HG03457 (cell line): ENCODE results near the gene GNG7.
"Not testable (repeated sequence)": the region's sequence is repeated elsewhere in the genome, so short reads cannot be mapped to it uniquely, and the experiment has no call there.

Experiments
- ATAC-seq: cut with Tn5 transposase; IDR thresholded peaks from one replicate; pipeline ENCODE4 v1.9.1; 2021; ENCODE audit warnings: moderate number of reproducible peaks; ENCODE audit not compliant: unreplicated experiment

The GNG7 gene

GRCh38 chr19:2714102-2714501 is 11.6 kb upstream of the GNG7 start:
- not testable (repeated sequence) for ATAC-seq

GRCh38 chr19:2713170-2713569 is 10.7 kb upstream of the GNG7 start:
- ATAC-seq = not testable (repeated sequence)

GRCh38 chr19:2711875-2712205 is 9.3 kb upstream of the GNG7 start:
- no peak for ATAC-seq

DNA sequence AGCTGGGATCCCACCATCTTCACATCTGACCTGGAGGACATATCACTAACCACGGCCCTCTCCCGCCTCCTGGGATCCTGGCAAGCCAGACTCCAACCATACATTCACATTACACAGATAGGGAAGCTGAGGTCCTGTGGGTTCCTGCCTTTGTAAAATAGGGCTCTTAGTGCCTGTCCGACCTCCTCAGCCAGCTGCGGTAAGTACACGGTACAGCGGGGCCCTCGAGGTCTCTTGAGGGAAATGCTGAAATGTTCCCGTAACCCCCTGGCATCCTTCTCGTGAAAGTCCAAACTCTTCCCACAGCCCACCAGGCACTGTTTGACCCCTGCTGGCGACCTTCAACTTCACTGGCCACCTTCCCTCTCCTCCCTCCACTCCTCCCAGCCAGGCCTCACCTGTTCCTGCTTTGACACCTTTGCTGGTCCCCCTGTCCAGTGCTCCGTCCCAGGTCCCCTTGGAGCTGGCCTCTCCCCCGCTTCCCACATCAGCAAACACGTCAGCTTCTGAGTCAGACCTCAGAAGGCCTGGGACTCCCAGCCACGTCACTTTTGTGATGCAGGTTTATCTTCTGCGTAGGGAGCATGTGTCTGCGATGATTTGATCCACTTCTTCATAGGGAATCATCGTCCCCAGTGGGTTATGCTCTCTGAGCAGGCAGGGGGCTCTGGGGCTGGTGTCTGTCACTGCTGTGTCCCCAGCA is 8.8 kb upstream of the GNG7 start:
- ATAC-seq = no peak

GRCh38 chr19:2706251-2706650 is 3.8 kb upstream of the GNG7 start:
- no peak for ATAC-seq

DNA sequence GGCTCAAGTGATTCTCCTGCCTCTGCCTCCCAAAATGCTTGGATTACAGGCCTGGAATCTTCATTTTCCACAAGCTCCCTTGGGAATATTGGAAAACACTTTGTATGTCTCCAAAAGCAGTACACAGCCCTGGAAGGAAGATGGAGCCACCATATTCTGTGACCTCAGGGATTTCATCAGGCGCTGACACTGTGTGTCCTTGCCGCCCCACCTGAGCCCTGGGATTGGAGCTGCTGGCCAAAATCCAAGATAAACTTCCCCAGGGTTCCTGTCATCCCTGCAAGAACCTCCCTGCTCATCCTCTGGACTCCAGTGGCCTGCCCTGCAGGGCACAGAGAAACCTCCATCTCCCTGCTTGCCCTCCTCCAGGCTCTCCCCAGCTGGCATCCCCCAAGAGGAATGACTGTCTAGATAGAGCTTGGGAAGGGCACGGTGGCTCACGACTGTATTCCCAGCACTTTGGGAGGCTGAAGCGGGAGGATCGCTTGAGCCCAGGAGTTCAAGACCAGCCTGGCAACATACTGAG is 1.3 kb upstream of the GNG7 start:
- no peak for ATAC-seq

- ATAC-seq = no peak
Observed at GRCh38 chr19:2703077-2703437, 563 bp upstream of the GNG7 start.

- ATAC-seq = no peak
Observed at GRCh38 chr19:2701361-2702169, 929 bp downstream of the GNG7 start.

DNA sequence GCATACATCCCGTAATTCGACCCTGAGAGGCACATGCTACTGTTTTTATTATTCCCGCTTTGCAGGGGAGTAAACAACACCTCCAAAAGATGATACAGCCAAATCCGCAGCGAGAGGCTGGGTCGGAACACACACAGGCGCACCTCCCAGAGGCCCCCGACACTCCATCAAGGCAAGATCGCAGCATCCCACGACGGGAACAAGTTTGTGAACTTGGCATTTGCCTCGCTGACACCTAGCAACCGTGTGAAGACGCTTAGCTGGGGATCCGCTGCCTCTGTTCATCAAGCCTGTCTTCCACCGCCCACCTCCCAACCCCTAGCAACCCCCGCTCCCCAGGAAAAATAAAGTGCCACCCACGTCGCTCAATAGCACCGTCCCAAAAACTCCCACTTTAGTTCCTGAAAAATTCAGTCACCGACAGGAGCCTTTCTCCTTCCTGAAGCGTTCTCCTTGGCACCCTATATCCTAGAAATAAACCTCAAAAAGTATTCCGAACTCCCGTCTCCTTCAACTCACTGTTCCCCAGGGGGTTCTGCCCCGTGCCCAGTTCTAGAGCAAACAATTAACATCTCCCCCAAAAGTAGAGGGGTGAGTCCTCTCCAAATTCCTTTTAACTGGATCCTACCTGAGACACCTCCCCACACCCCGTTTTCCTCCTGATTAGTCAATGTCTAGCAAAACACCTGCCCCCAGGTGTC is 1.7 kb downstream of the GNG7 start:
- no peak for ATAC-seq

DNA sequence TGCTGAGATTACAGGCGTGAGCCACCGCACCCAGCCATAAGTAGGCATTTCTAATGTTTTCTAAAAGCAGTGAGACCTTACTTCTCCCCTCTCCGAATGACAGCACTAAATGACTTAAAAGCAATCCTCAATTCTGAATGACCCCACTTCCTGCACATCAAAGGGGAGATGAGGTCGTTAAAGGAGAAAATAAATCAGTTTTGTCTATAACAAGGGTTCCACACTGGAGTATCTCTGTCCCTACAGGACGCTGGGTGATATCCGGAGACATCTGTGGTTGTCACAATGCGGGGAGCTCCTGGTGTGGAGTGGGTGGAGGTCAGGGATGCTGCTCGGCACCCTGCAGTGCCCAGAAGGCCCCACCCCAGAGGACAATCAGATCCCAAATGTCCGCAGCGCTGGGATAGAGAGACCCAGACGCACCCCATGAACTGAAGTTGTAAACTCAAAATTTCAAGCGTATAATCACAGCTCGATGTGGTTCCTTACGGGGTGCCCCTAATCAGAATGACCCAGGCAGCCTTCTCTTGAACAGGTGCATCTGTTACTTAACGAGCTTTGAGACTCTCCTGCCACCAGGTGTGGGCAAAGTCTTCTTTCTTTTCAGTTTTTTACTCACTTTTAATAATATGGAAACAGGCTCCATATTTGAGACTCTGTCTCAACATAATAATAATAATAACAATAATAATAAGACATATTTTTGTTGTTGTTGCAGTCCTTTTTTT is 2.9 kb downstream of the GNG7 start:
- ATAC-seq = no peak

GRCh38 chr19:2694196-2694595 is 8.3 kb downstream of the GNG7 start:
- no peak for ATAC-seq

DNA sequence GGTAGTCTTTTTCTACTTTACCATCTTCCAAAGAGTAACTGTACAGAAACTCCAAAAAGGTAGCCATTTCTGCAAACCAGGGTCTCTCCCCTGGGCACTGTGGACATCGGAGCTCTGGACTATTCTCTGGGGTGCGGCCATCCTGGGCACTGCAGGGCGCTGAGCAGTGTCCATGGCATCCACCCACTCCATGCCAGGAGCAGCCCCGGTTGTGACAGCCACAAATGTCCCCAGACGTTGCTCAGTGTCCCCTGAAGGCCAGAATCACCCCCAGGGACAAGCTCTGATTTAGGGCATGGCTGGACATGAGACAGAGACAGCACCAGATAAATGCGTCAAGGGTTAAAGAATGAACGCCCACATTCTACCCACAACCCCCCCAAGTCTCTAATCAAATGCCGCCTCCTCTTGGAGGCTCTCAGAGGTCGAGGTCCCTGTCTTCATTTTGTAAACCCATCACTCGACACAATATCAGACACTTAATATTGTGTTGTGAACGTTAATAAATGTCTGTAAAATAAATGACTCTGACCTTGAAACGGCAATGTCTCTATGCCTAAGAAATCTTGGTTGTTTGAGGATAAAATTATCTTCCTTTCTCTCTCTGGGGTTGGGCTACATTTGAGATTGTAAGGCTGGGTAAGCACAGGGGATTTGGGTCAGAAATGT is 8.9 kb downstream of the GNG7 start:
- ATAC-seq = no peak

DNA sequence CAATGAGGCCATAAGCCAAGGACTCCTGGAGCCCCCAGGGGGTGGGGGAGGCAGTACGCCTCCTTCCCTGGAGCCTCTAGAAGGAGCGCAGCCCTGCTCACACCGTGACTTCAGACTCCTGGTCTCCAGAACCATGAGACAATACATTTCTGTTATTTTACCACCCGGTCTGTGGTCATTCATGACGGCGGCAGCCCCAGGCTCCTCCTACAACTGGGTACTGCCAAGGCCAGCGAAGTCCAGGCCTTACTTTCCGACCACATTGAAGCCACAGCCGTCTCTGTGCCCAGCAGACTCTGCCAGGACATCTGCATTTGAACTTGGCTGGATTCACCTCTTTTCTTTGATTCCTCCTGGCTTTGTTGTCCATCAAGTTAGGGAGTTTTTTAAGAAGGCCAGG is 10.5 kb downstream of the GNG7 start:
- ATAC-seq = no peak

GRCh38 chr19:2690856-2691255 is 11.6 kb downstream of the GNG7 start:
- no peak for ATAC-seq

DNA sequence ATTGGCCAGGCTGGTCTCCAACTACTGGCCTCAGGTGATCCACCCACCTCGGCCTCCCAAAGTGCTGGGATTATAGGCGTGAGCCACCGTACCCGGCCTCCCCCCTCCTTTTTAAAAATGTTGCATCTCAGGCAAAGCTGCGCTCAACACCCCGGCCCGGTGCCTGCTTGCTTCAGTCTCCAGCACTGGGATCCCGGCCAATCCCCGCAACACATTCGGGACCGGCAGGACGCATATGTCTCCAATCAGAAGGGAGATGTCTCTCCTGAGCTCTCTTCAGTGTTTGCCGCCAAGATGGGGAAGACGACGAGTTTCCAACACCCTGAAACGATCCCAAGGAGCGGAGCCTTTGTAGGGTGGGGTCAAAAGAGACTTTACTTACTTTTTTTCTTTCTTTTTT is 16.1 kb downstream of the GNG7 start:
- no peak for ATAC-seq

DNA sequence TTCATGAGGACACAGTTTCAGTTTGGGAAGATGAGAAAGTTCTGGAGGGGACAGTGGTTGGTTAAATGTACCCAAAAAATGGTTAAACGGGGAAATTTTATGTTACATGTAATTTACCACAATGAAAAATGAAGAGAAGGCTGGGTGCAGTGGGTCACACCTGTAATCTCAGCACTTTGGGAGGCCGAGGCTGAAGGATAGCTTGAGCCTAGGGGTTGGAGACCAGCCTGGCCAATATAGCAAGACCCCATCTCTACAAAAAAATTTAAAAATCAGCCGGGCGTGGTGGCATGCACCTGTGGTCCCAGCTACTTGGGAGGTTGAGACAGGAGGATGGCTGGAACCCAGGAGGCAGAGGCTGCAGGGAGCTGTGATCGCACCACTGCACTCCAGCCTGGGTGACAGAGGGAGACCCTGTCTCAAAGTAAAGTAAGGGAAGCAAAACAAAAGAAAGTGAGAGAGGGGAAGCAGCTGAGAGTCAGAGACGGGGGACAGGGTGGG is 17.2 kb downstream of the GNG7 start:
- ATAC-seq = no peak

DNA sequence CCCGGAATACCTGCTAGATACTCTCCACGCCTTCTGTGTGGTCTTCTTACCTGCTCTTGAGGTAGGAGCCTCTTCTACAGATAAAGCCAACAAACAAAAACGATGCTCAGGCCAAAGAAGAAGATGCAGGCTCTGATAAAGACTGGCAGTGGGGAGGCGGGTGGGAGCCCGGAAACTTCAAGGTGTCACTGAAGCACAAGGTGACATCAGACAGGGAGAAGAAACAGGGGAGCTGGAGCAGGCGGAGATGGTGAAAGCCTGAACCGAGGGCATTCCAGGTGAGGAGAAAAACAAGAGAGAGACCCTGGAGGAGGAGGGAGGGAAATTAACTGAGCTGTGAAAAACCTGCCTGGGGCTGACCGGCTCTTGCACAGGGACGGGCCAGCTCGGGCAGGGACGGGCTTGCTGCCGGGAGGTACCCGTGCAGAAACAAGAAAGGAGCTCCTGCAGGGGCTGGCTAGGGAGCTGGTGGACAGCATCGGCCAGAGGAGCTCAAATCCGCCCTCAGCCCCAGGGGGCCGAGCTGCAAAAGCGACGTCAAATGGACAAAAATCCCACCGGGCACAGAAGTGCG is 19.0 kb downstream of the GNG7 start:
- ATAC-seq = no peak

DNA sequence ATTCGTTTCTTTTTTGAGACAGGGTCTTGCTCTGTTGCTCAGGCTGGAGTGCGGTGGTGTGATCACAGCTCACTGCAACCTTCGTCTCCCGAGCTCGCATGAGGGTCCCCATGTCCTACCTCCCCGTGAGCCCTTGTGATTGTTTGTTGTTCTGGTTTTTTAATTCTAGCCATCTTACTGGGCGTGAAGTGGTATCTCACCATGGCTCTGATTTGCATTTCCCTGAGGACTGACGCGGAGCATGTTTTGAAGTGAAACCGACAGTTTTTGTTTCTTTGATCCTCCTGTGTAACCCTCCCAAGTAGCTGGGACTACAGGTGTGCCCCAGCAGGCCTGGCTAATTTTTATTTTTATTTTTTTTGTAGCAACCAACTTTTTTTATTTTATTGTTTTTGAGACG is 21.7 kb downstream of the GNG7 start:
- ATAC-seq = no peak

- no peak for ATAC-seq
Observed at GRCh38 chr19:2679439-2679838, 23.1 kb downstream of the GNG7 start.

- not testable (repeated sequence) for ATAC-seq
Observed at GRCh38 chr19:2678948-2679347, 23.5 kb downstream of the GNG7 start.
